WTC11 (cell line): ENCODE data around the gene MB. TPM values are rescaled to one million over a fixed set of nuclear protein-coding genes. Genes with fewer than 3 reads are reported as not detected.

Source experiments
- ATAC-seq: fragments of 200-7000 bp; cut with Tn5 transposase; 2 replicates; pipeline ENCODE4 v1.10.0; 2021; ENCODE audit warnings: mild to moderate bottlenecking, moderate library complexity
- CTCF ChIA-PET: fragments of 300-600 bp; sonication (Branson Sonifier 250); formaldehyde crosslinking; loops from one replicate; lab custom pipeline; 2021; ENCODE audit warnings: antibody characterized with exemption; lab: Charles Lee
- POLR2A ChIA-PET: fragments of 350-600 bp; sonication (Branson Sonifier 250); formaldehyde crosslinking; loops from one replicate; lab custom pipeline; 2021; ENCODE audit warnings: antibody characterized with exemption; lab: Charles Lee
- DNase-seq: peaks from one replicate; pipeline ENCODE4 v3.0.0; 2021; ENCODE audit warnings: low spot score
- H3K27ac Mint-ChIP-seq: 2 replicates; pipeline ENCODE4 v1.8.0; 2021; ENCODE audit warnings: mixed read lengths
- H3K27me3 Mint-ChIP-seq: 2 replicates; pipeline ENCODE4 v1.8.0; 2021; ENCODE audit warnings: low read depth, mild to moderate bottlenecking, moderate library complexity, mixed read lengths
- H3K36me3 Mint-ChIP-seq: 2 replicates; pipeline ENCODE4 v1.8.0; 2021; ENCODE audit warnings: mixed read lengths
- H3K4me1 Mint-ChIP-seq: 2 replicates; pipeline ENCODE4 v1.8.0; 2022; ENCODE audit warnings: mixed read lengths
- H3K4me3 Mint-ChIP-seq: 2 replicates; pipeline ENCODE4 v1.8.0; 2021; ENCODE audit warnings: mild to moderate bottlenecking, moderate library complexity, mixed read lengths
- H3K9me3 Mint-ChIP-seq: 2 replicates; pipeline ENCODE4 v1.8.0; 2021; ENCODE audit warnings: mixed read lengths
- AR ChIP-seq: fragments of 250-450 bp; sonication (Bioruptor Pico); IDR thresholded peaks from 2 replicates; pipeline ENCODE4 v1.9.0; 2021; ENCODE audit warnings: mild to moderate bottlenecking
- CBFB ChIP-seq: sonication (generic); formaldehyde crosslinking; IDR thresholded peaks from 2 replicates; pipeline ENCODE4 v1.8.1; 2022; ENCODE audit warnings: mild to moderate bottlenecking, low read depth, missing genetic modification reagents
- CDX4 ChIP-seq: fragments of 250-450 bp; sonication (Bioruptor Pico); IDR thresholded peaks from 2 replicates; pipeline ENCODE4 v1.9.0; 2021; ENCODE audit warnings: moderate library complexity, mild to moderate bottlenecking, inconsistent platforms, borderline replicate concordance
- CREM ChIP-seq: sonication (generic); formaldehyde crosslinking; IDR thresholded peaks from 2 replicates; pipeline ENCODE4 v1.8.1; 2022; ENCODE audit warnings: mild to moderate bottlenecking, missing genetic modification reagents, moderate library complexity
- CTCF ChIP-seq: fragments of 200-600 bp; IDR thresholded peaks from 2 replicates; pipeline ENCODE4 v1.8.0; 2022; ENCODE audit warnings: antibody characterized with exemption
- ELF4 ChIP-seq: sonication (generic); formaldehyde crosslinking; IDR thresholded peaks from 2 replicates; pipeline ENCODE4 v1.8.1; 2022; ENCODE audit warnings: low read depth, mild to moderate bottlenecking, moderate library complexity, missing genetic modification reagents
- EMX1 ChIP-seq: fragments of 250-450 bp; sonication (Bioruptor Pico); IDR thresholded peaks from 2 replicates; pipeline ENCODE4 v1.8.0; 2021; ENCODE audit warnings: mild to moderate bottlenecking
- GABPB1 ChIP-seq: sonication (generic); formaldehyde crosslinking; IDR thresholded peaks from 2 replicates; pipeline ENCODE4 v1.8.1; 2023; ENCODE audit warnings: mild to moderate bottlenecking, missing genetic modification reagents
- JUN ChIP-seq: sonication (generic); formaldehyde crosslinking; IDR thresholded peaks from 2 replicates; pipeline ENCODE4 v1.8.0; 2023; ENCODE audit warnings: mild to moderate bottlenecking, missing genetic modification reagents
- MAX ChIP-seq: sonication (generic); formaldehyde crosslinking; IDR thresholded peaks from 2 replicates; pipeline ENCODE4 v1.8.0; 2022; ENCODE audit warnings: mild to moderate bottlenecking, missing genetic modification reagents
- NR2C2 ChIP-seq: sonication (generic); formaldehyde crosslinking; IDR thresholded peaks from 2 replicates; pipeline ENCODE4 v1.8.0; 2022; ENCODE audit warnings: mild to moderate bottlenecking, missing genetic modification reagents
- NR3C1 ChIP-seq: sonication (generic); formaldehyde crosslinking; conservative IDR thresholded peaks from 2 replicates; pipeline ENCODE4 v1.8.1; 2023; ENCODE audit warnings: low read depth, mild to moderate bottlenecking, missing genetic modification reagents
- SP1 ChIP-seq: sonication (generic); formaldehyde crosslinking; conservative IDR thresholded peaks from 2 replicates; pipeline ENCODE4 v1.8.1; 2022; ENCODE audit warnings: missing genetic modification reagents
- ZNF138 ChIP-seq: sonication (generic); formaldehyde crosslinking; conservative IDR thresholded peaks from 2 replicates; pipeline ENCODE4 v1.8.1; 2022; ENCODE audit warnings: mild to moderate bottlenecking, moderate library complexity, missing genetic modification reagents
- ZNF232 ChIP-seq: sonication (generic); formaldehyde crosslinking; IDR thresholded peaks from 2 replicates; pipeline ENCODE4 v1.8.0; 2022; ENCODE audit warnings: mild to moderate bottlenecking, missing genetic modification reagents
- ZNF263 ChIP-seq: sonication (generic); formaldehyde crosslinking; IDR thresholded peaks from 2 replicates; pipeline ENCODE4 v1.8.1; 2022; ENCODE audit warnings: low read depth, mild to moderate bottlenecking, moderate library complexity, missing genetic modification reagents
- ZNF281 ChIP-seq: sonication (generic); formaldehyde crosslinking; IDR thresholded peaks from 2 replicates; pipeline ENCODE4 v1.8.0; 2023; ENCODE audit warnings: mild to moderate bottlenecking, missing genetic modification reagents
- ZNF317 ChIP-seq: sonication (generic); formaldehyde crosslinking; IDR thresholded peaks from 2 replicates; pipeline ENCODE4 v1.8.1; 2023; ENCODE audit warnings: low read depth, mild to moderate bottlenecking, moderate library complexity, missing genetic modification reagents, borderline replicate concordance
- ZNF416 ChIP-seq: fragments of 250-450 bp; sonication (Bioruptor Pico); IDR thresholded peaks from 2 replicates; pipeline ENCODE4 v1.9.0; 2021; ENCODE audit warnings: mild to moderate bottlenecking, inconsistent platforms
- ZNF423 ChIP-seq: fragments of 250-450 bp; sonication (Bioruptor Pico); IDR thresholded peaks from 2 replicates; pipeline ENCODE4 v2.1.2; 2022; ENCODE audit warnings: mild to moderate bottlenecking, moderate library complexity
- ZNF671 ChIP-seq: fragments of 250-450 bp; sonication (Bioruptor Pico); IDR thresholded peaks from 2 replicates; pipeline ENCODE4 v1.8.0; 2021; ENCODE audit warnings: mild to moderate bottlenecking
- total RNA-seq: library from RNA; stranded (reverse); gene quantifications from 3 replicates; pipeline ENCODE4 v1.2.3, GENCODE V29; 2021

MB gene
- total RNA-seq, 1 experiment from 2014 or later, result 0.50 TPM

GRCh38 chr22:35582861-35583670 is 34.1 kb downstream of the MB start:
- TF ChIP-seq ZNF671 (CRISPR knock-in tag), result no peak
- TF ChIP-seq CTCF, result peak; percentile 94
- DNase-seq (peak; percentile 65), ATAC-seq (peak; percentile 86)
- Mint-ChIP-seq H3K4me1 (no peaks in the 10 kb centered on the region), H3K9me3 (no peaks in the 10 kb centered on the region), H3K36me3 (no peaks in the 10 kb centered on the region), H3K4me3 (no peak overlapping the region), H3K27ac (no peak overlapping the region), H3K27me3 (no peaks in the 10 kb centered on the region)
- CTCF ChIA-PET, result interaction anchor here (0.6 to 2.5 kb wide), 24 partner anchors 12 to 297 kb away, joined by 3 to 30 read pairs (median 4); no protein-coding TSS in a partner anchor
- POLR2A ChIA-PET, result no interaction called here

GRCh38 chr22:35582218-35582860 is 34.8 kb downstream of the MB start:
- POLR2A ChIA-PET, result no interaction called here
- no peak for DNase-seq
- no peak overlapping the region for H3K4me3 Mint-ChIP-seq
- H3K4me1 Mint-ChIP-seq, result no peaks in the 10 kb centered on the region
- H3K27ac Mint-ChIP-seq, result no peak overlapping the region
- H3K27me3 Mint-ChIP-seq, result no peaks in the 10 kb centered on the region
- TF ChIP-seq ZNF263 (CRISPR knock-in tag), result no peak
- TF ChIP-seq ZNF423, result no peak
- no peak for TF ChIP-seq MAX
- no peak for TF ChIP-seq SP1
- TF ChIP-seq ZNF281, result no peak
- TF ChIP-seq ZNF416 (CRISPR knock-in tag), result no peak
- TF ChIP-seq EMX1 (CRISPR knock-in tag), result no peak
- TF ChIP-seq CREM (CRISPR knock-in tag), result no peak
- no peak for TF ChIP-seq ELF4 (CRISPR knock-in tag)
- no peak for TF ChIP-seq CDX4 (CRISPR knock-in tag)
- TF ChIP-seq ZNF317, result no peak
- TF ChIP-seq GABPB1 (CRISPR knock-in tag), result no peak
- no peak for TF ChIP-seq ZNF671 (CRISPR knock-in tag)
- no peak for TF ChIP-seq ZNF138
- TF ChIP-seq, all 79 proteins: peak for 0
- Mint-ChIP-seq H3K36me3 (no peaks in the 10 kb centered on the region), H3K9me3 (no peaks in the 10 kb centered on the region)
- ATAC-seq, result no peak
- CTCF ChIA-PET, result interaction anchor here (1.0 to 2.5 kb wide), 7 partner anchors 16 to 232 kb away, joined by 3 to 30 read pairs (median 5); no protein-coding TSS in a partner anchor

- H3K4me3 Mint-ChIP-seq, result no peak overlapping the region
- CTCF ChIA-PET, result interaction anchor here (0.6 kb wide), 1 partner anchor 150 kb away, joined by 3 read pairs; no protein-coding TSS in a partner anchor
- H3K4me1 Mint-ChIP-seq, result no peaks in the 10 kb centered on the region
- no peak overlapping the region for H3K27ac Mint-ChIP-seq
- no peak for DNase-seq
- POLR2A ChIA-PET, result no interaction called here
- no peaks in the 10 kb centered on the region for H3K36me3 Mint-ChIP-seq
- ATAC-seq, result no peak
- no peaks in the 10 kb centered on the region for H3K27me3 Mint-ChIP-seq
- H3K9me3 Mint-ChIP-seq, result no peaks in the 10 kb centered on the region
- TF ChIP-seq NR3C1, result no peak
- TF ChIP-seq JUN, result no peak
- TF ChIP-seq NR2C2 (CRISPR knock-in tag), result no peak
- no peak for TF ChIP-seq ZNF232
- no peak for TF ChIP-seq AR (CRISPR knock-in tag)
- TF ChIP-seq ZNF281, result no peak
- no peak for TF ChIP-seq CBFB
These were observed 36.1 kb downstream of the MB start for GRCh38 chr22:35581023-35581413.
